Thyroid gland (tissue), 4 donors: ENCODE data around the gene RBM19. TPM values are rescaled to one million over a fixed set of nuclear protein-coding genes. Genes with fewer than 3 reads are reported as not detected.
"Not testable (repeated sequence)": the region's sequence is repeated elsewhere in the genome, so short reads cannot be mapped to it uniquely, and the experiment has no call there.

Source experiments
- DNase-seq, 2 donors: peaks; one replicate each; pipeline ENCODE4 v3.0.0-alpha.2; 2019
- H3K27ac ChIP-seq, 3 donors: fragments of 200-600 bp; sonication (generic); 1 replicate in 2 of 3; 2 replicates in 1 of 3; pipeline ENCODE4 v1.5.1; 2016 to 2019; ENCODE audit warnings: mild to moderate bottlenecking in 1 of 3, moderate library complexity in 1 of 3
- H3K27me3 ChIP-seq: fragments of 200-600 bp; sonication (generic); one replicate; pipeline ENCODE4 v1.5.1; 2019
- H3K36me3 ChIP-seq, 2 donors: fragments of 200-600 bp; sonication (generic); one replicate each; pipeline ENCODE4 v1.5.1; 2016 to 2019
- H3K4me1 ChIP-seq, 2 donors: fragments of 200-600 bp; sonication (generic); one replicate each; pipeline ENCODE4 v1.5.1; 2017 to 2019
- H3K4me3 ChIP-seq, 3 donors: fragments of 200-600 bp; sonication (generic); replicated peaks in 1 of 3; 1 replicate in 2 of 3; 2 replicates in 1 of 3; pipeline ENCODE4 v1.5.1; 2016; ENCODE audit warnings: mild to moderate bottlenecking in 1 of 3
- H3K9me3 ChIP-seq: fragments of 200-600 bp; sonication (generic); one replicate; pipeline ENCODE4 v1.5.1; 2017
- POLR2A ChIP-seq, 2 donors: fragments of 450-650 bp; IDR thresholded peaks; one replicate each; pipeline ENCODE4 v1.6.1; 2017; ENCODE audit warnings: antibody characterized with exemption in 2 of 2, mild to moderate bottlenecking in 2 of 2, moderate library complexity in 1 of 2
- WGBS, 2 donors: methylation state at CpG; one replicate each; pipeline ENCODE4 v1.1.5; 2017; 5-methylcytosine and 5-hydroxymethylcytosine counted together
- intact Hi-C: fragments of 100-400 bp; cut with DNase I; formaldehyde crosslinking; loops from one replicate; pipeline ENCODE4 v1.15.1; 2023
- total RNA-seq, 4 donors: library from RNA; depleted of rRNA; stranded (reverse); fragments of >200 nt; gene quantifications; one replicate each; pipeline ENCODE4 v1.2.3, GENCODE V29; 2016
- TF ChIP-seq, protein P1 (sequence below), 6 experiments: fragments of 200-600 bp in 3 of 6; fragments of 450-650 bp in 3 of 6; sonication (generic) in 3 of 6; IDR thresholded peaks; one replicate each; pipeline ENCODE4 v1.5.1; 2016 to 2019; ENCODE audit warnings: antibody characterized with exemption in 6 of 6, mild to moderate bottlenecking in 2 of 6, inconsistent platforms in 1 of 6, moderate library complexity in 1 of 6

The RBM19 gene
- total RNA-seq, 4 donors from 2014 or later: 27.3 to 40.6 (median 36.1) TPM

DNA sequence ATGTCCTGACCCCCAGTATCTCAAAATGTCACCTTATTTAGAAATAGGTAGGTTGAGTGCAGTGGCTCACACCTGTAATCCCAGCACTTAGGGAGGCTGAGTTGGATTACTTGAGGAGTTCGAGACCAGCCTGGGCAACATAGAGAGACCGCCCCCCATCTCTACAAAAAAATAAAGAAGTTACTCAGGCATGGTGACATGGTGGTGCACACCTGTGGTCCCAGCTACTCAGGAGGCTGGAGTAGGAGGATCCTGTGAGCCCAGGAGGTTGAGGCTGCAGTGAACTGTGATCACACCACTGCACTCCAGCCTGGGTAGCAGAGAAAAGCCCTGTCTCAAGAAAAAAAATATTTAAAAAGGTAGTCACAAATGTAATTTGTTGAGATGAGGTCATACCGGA is 27.9 kb upstream of the RBM19 start:
- intact Hi-C loops: no loop called here
- no peak for DNase-seq
- no peaks in the 10 kb centered on the region for H3K27me3 ChIP-seq

DNA sequence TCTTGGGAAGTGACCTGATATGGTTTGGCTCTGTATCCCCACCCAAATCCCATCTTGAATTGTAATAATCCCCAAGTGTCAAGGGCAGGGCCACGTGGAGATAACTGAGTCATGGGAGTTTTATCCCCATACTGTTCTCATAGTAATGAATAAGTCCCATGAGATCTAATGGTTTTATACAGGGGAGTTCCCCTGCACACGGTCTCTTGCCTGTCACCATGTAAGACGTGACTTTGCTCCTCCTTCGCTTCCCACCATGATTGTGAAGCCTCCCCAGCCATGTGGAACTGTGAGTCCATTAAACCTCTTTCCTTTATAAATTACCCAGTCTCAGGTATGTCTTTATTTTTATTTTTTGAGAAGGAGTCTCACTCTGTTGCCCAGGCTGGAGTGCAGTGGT is 26.6 kb upstream of the RBM19 start:
- H3K36me3 ChIP-seq, H3K9me3 ChIP-seq, H3K4me3 ChIP-seq, H3K27me3 ChIP-seq, intact Hi-C loops, H3K27ac ChIP-seq, DNase-seq, H3K4me1 ChIP-seq: not testable (repeated sequence)
- 52 to 71% methylated on average over 4 of the region's 4 CpGs for WGBS, 2 donors

More for the DNA sequence above, 27.9 kb upstream of the RBM19 start:
- Histone ChIP-seq H3K4me3 (no peak overlapping the region), H3K4me1 (no peaks in the 10 kb centered on the region), H3K9me3 (no peaks in the 10 kb centered on the region), H3K27ac (no peak overlapping the region), H3K36me3 (no peaks in the 10 kb centered on the region)
- TF ChIP-seq, protein P1, sequence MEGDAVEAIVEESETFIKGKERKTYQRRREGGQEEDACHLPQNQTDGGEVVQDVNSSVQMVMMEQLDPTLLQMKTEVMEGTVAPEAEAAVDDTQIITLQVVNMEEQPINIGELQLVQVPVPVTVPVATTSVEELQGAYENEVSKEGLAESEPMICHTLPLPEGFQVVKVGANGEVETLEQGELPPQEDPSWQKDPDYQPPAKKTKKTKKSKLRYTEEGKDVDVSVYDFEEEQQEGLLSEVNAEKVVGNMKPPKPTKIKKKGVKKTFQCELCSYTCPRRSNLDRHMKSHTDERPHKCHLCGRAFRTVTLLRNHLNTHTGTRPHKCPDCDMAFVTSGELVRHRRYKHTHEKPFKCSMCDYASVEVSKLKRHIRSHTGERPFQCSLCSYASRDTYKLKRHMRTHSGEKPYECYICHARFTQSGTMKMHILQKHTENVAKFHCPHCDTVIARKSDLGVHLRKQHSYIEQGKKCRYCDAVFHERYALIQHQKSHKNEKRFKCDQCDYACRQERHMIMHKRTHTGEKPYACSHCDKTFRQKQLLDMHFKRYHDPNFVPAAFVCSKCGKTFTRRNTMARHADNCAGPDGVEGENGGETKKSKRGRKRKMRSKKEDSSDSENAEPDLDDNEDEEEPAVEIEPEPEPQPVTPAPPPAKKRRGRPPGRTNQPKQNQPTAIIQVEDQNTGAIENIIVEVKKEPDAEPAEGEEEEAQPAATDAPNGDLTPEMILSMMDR (IDR thresholded peaks at IDR 0.05): no peak
- TF ChIP-seq POLR2A (IDR thresholded peaks at IDR 0.05): no peak
- 89 to 91% methylated on average over 3 of the region's 3 CpGs for WGBS, 2 donors

DNA sequence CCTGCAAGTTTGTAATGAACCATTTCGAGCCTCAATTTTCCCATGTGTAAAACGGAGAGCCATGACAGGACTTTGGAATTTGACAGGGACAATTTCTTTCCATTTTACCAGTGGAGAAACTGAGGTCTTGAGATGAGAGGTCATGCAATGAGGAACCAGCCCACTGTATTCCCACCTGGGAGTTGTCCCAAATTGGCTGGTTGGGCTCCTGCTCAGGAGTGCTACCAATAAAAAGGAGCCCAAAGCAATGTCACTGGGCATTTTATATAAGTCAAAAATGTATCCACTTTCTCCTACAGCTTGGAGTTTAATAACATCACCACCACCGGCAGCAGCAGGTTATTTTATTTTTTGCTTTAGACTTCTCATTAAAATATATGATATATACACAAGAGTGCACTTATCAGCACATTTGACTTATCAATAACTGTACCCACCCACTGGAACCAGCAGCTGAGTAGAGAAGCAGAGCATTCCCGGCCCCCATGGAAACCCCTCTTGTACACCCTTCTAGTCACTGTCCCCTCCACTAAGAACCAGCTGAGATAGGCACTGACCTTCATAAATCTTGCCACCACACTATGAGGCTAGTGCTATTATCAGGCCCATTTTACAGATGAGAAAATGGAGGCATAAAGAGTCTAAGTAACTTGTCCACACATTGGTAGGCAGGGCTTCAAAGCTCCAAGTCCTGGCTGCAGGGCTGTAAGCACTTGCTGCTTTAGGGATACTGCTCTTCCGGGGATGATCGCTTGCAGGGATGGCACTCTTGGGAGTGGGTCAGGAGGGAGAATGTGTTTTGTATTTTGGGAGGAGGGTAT is 25.3 kb upstream of the RBM19 start:
- no peak overlapping the region for H3K27ac ChIP-seq
- no peak for DNase-seq
- H3K36me3 ChIP-seq: no peaks in the 10 kb centered on the region
- H3K9me3 ChIP-seq: no peaks in the 10 kb centered on the region
- H3K27me3 ChIP-seq: no peaks in the 10 kb centered on the region
- intact Hi-C loops: no loop called here
- WGBS, 2 donors: 83% methylated on average over 6 of the region's 6 CpGs
- H3K4me1 ChIP-seq: no peaks in the 10 kb centered on the region
- no peak overlapping the region for H3K4me3 ChIP-seq
- no peak for TF ChIP-seq POLR2A (IDR thresholded peaks at IDR 0.05)

DNA sequence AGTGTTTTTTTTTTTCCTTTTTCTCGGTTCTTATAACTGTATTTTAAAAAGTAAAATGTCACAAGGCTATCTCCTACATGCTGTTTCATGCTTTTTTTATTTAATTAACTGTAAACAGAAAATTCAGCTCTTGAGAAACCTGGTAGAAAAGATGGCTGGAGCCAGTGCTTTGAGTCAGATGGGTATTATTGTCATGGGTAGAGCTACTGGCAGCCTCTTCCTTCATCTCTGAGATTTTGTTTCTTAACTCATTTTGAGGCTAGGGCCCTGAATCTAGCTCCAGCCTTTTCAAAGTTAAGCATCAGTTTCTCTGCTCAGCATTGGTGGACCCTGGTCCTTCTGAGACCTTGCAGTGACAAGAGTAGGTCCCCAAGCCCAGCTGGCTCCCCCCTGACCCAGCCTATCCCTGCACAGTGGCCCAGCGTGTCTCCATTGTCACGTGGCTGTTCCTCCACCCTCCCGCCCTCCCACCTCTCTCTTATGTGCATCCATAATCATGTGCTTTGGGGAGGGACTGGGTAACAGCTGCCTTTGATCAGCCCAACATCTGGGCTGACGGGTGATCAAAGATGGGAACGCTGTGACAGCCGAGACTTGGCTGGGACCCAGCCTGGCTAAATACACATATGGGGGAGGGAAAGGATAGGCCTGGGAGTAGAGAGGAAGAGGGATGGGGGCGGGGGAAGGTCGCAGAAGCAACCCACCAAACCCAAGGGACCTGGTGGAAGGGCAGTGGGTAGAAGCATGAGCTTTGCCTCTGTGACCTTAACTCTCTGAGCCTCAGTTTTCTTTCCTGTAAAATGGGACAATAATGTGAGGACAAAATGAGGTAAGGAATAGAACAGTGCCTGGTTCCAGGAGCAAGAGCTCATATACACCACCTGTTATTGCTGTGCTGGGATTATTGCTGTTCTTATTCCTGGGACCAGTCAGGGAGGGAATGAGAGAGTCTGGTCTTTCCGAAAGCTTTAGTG is 24.4 kb upstream of the RBM19 start:
- intact Hi-C loops: no loop called here
- no peak overlapping the region for H3K27ac ChIP-seq
- H3K4me3 ChIP-seq: no peak overlapping the region
- TF ChIP-seq, protein P1 (IDR thresholded peaks at IDR 0.05): no peak
- no peak for TF ChIP-seq POLR2A (IDR thresholded peaks at IDR 0.05)
- DNase-seq: no peak
- no peaks in the 10 kb centered on the region for H3K9me3 ChIP-seq
- no peaks in the 10 kb centered on the region for H3K27me3 ChIP-seq
- H3K36me3 ChIP-seq: no peaks in the 10 kb centered on the region
- H3K4me1 ChIP-seq: no peaks in the 10 kb centered on the region
- WGBS, 2 donors: 31 to 38% methylated on average over 10 of the region's 10 CpGs

DNA sequence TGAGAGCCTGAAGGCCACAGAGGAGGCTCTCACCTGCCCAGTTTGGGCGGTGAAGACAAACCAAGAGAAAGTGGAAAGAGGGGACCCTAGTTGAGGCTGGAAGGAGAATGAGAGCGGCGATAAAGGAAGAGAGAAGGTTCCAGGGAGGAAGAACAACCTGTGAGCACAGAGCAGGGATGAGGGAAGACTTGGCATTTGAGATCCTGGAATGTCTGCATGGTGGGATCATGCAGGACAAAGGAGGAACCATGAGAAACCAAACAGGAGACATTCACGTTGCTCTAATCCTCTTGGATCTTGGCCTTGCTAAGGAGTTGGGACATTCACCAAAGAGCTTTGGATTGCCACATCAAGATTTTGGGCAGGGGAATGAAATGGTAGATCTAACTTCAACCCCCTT is 22.9 kb upstream of the RBM19 start:
- Histone ChIP-seq H3K4me1 (no peaks in the 10 kb centered on the region), H3K9me3 (no peaks in the 10 kb centered on the region), H3K36me3 (no peaks in the 10 kb centered on the region), H3K27ac (no peak overlapping the region), H3K27me3 (no peaks in the 10 kb centered on the region), H3K4me3 (no peak overlapping the region)
- TF ChIP-seq POLR2A (IDR thresholded peaks at IDR 0.05): no peak
- TF ChIP-seq, protein P1 (IDR thresholded peaks at IDR 0.05): no peak
- intact Hi-C loops: no loop called here
- no peak for DNase-seq
- 80 to 84% methylated on average over 4 of the region's 4 CpGs for WGBS, 2 donors
